Measurements from ENCODE around the gene TRIM41. TPM values are rescaled to one million over a fixed set of nuclear protein-coding genes. Genes with fewer than 3 reads are reported as not detected.
"Not testable (repeated sequence)": the region's sequence is repeated elsewhere in the genome, so short reads cannot be mapped to it uniquely, and the experiment has no call there.

TRIM41 gene
- polyA plus RNA-seq, 4 donors, result 30.6 to 41.6 (median 36.5) TPM

DNA sequence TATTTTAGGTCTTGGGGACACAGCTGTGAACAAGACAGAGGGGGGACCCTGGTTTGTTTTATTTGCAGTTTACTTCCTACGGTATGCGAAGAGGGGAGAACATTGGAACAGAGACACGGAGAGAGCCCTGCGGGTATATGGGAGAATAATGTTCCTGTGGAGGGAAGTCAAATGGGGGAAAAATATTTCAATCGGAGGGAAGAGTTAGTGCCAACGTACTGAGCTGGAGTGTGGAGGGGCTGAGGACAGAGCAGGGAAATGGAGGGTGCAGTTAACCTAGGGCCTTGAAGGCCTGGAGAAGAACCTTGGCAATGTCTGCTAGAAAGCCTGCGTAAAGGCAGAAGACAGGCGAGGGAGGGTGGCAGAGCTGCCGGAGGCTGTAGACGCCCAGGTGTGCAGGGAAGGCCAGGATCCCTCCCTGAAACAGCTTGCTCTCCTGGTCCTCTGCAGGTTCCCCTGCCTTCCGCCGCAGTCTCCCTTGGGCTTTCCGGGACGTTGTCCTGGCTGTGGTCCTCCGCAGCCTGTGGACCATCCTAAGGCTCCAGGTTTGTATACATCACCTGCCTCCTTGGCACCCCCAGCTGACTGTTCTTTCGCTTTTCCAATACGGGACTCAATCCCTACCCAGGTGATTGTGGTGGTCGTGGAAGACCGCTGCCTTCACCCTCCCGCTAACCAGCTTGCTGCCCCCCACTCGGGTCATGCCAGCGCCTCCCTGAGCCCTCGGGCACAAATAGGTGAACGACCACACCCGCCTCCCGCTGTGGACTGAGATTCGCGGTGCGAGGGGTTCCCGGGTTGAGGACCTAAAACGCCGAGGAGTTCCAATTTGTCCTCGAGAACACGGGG, 22.6 kb downstream of the TRIM41 start:
- no peak for DNase-seq (ENCODE audit: low read depth in 4 of 4, low spot score in 2 of 4)

DNA sequence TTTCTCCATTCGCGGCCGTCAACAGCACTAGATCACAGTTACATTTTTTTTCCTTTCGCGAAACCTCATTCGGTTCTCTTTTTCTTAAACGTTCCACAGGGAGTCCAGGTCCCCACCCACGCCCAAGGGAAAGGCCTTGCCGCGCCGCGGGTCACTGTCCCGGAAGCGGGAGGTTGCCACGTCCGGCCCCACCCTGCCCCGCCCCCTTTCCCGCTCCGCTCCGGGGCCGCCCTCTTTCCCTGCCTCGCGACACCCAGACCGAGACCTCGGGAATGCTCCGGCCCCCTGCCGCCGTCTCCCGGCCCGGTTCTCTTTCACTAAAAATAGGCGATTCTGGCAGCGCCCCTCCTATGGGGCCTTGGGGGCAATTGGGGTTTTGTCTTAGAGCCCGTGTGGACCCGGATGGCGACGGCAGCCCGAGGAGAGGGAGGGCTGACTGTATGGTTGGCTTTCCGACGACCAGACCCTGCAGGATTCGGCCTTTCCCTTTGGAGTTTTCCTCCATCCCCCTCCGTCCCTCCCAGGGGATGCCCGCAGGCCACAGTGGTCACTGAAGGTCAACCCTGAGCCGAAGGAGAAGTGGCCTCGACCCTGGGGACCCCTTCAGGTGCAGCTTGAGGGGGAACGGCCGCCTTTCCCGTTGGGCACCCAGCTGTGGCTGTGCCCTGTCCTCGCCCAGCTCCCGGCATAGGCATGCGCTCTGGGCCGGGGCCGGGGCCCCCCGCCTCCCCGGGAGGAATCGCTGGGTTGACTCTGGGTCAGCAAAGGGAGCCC, 23.4 kb downstream of the TRIM41 start:
- DNase-seq (ENCODE audit: low read depth in 4 of 4, low spot score in 2 of 4), result peak; percentile 64 to 76 (median 72)

DNA sequence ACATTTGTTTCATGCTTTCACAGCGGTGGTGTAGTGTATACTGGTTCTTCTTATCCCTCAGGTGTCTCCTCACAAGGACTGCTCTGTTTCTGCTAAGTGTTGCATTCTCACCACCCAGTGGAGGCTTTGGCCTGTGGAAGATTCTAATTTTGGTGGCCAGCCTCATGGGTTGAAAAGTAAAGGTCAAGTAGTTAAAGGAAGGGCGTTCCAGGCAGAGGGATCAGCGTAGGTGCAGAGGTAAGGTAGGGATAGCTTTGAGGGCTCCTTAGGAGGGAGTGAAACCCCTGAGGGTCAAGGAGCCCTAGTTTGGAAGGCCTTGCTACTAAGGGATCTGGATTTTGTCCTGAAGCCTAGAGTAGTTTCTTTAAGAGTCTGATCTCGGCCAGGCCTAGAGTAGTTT, 25.2 kb downstream of the TRIM41 start:
- DNase-seq (ENCODE audit: low read depth in 4 of 4, low spot score in 2 of 4), result no peak

DNA sequence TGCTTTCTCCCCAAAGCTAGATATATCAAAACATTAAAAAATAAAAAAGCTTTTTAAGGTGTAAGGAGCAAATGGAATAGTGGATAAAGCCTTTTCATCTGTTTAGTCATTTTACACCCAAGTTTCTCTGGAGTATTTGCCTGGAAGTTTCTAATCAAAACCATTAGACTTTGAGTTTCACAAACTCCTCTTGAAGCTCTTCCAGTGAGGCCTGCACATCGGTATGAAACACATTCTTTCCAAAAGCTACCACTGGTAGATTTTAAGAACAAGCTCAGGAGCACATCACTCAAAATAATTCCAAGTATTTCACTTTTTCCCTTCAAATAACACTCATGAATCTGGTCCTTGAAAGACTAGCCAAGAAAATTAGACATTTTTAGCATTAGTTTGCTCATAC, 32.2 kb downstream of the TRIM41 start:
- no peak for DNase-seq (ENCODE audit: low read depth in 4 of 4, low spot score in 2 of 4)

DNA sequence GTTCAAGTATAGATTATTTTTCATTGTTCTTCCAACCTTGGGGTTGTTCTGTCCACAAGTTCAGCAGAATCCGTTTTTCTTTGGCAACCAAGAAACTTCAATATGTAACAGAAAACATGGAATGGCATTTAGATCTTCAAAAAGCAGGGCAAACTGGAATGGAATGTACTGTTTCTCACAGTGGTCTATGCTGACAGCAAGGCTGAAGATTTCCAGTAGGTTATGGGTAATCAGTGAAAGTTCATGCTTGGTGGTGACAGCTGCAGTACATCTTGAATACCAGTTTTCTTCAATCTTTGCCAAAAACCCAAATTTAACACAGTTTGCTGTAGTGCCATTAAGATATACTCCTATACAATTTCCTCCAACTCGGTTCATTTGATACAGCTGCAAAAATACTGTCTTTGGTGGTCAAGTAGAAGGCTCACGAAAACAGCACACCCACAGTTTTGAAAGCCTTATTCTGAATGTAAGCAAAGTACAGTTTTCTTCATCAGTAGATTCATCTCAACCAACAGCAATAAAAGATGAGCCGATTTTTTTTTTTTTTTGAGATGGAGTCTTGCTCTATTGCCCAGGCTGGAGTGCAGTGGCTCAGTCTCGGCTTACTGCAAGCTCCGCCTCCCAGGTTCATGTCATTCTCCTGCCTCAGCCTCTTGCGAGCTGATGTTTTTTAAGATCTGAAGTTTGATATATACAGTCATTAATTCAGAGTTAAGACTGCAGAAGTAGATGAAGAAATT, 32.9 kb downstream of the TRIM41 start:
- DNase-seq (ENCODE audit: low read depth in 4 of 4, low spot score in 2 of 4), result no peak

DNA sequence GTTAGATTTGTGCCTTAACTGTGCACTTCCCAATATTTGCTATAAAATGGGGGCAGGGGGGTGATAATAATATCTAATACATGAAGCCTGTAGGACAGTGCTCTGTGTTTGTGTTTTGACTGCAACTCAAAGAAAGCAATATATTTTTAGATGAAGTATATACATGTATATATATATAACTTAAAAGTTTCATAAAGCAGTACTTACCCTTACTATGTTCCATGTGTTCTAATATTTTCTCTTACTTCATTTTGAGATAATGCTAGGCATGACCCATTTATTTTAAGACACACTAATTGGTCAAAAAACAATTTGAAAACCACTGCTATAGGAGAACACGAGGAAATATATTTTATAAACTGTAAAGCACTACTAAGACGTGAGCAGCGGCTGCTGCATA, 35.5 kb downstream of the TRIM41 start:
- DNase-seq (ENCODE audit: low read depth in 4 of 4, low spot score in 2 of 4), result no peak

DNA sequence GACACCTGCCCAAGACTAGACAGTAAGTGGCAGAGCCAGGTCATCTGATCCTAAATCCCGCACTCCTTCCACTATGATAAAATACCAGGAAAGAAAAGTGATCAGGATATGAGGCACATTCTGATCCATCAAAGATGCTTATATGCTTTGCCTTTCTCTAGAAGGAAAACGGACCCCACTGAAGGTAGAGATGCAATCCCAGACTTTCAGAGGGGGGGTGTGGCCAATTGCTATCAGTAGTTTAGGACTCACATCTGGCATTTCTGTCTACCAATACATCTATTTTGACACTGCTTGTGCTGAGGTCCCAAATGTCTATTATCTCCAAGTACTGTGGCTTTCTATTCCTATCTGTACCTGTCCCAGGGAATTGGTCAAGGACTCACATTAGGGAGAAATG, 36.2 kb downstream of the TRIM41 start:
- no peak for DNase-seq (ENCODE audit: low read depth in 4 of 4, low spot score in 2 of 4)

DNA sequence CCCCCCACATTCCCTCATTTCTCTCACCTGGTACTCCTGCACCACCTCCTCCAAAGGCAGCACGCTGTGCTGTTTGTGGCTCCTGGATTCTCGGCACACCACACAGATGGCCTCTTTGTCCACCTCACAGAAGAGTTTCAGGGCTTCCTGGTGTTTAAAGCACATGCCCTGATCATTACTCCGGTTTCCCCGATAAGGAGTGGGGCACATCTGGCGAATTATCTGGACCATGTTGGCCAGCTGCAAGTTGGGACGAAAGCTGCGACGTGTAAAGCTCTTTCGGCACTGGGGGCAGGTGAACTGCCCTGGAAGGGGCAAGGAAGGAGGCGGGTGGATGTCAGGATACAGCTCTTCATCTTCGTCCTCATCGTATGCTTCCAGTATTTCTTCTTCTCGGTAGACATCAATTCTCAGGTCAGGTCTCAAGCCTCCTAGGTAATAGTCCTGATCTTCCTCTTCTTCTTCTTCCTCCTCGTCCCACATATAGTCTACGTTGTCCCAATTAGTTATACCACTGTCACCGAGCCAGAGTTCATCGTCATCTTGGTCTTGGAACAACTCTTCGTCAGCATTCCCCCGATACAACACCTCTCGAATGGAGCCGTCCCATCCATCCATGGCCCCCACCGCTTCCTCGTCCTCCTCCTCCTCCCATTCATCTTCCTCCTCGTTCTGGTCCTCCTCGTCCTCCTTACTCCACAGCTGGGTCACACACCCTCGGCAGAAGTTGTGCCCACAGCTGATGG, 37.1 kb downstream of the TRIM41 start:
- no peak for DNase-seq (ENCODE audit: low read depth in 4 of 4, low spot score in 2 of 4)

DNA sequence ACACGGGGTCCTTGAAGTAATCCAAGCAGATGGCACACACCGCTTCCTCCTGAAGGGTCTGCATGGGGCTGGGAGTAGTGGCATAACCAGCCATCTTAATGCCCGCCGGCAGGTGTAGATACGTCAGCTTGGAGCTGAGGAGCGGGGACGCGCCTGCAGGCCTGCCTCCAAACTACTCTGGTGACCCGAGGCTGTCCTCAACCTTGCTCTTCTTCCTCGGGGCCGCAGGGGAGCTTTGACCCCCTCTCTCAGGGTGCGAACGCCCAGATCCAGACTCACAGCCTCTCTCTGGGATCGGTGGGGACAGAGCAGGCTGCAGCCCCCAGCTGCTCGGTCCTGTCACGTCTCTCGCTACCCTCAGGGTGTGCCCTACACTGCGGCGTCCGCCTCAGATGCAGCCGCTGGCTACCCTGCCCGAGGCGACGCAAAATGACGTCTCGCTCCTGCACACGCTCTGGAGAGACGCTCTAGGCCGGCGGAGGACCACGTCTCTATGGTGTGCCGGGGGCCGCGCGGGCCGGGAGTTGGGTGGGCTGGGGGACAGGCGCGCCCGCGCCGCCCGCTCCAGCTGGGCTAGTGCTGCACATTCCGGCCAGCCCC, 37.7 kb downstream of the TRIM41 start, which contains the start of gene TRIM52:
Gene TRIM52, minus strand, starts transcription at position 424 of the 600 bp plus-strand sequence. Its CDS starts 330 bp downstream, at position 94.
- peak; percentile 79 to 87 (median 80) for DNase-seq (ENCODE audit: low read depth in 4 of 4, low spot score in 2 of 4)

DNA sequence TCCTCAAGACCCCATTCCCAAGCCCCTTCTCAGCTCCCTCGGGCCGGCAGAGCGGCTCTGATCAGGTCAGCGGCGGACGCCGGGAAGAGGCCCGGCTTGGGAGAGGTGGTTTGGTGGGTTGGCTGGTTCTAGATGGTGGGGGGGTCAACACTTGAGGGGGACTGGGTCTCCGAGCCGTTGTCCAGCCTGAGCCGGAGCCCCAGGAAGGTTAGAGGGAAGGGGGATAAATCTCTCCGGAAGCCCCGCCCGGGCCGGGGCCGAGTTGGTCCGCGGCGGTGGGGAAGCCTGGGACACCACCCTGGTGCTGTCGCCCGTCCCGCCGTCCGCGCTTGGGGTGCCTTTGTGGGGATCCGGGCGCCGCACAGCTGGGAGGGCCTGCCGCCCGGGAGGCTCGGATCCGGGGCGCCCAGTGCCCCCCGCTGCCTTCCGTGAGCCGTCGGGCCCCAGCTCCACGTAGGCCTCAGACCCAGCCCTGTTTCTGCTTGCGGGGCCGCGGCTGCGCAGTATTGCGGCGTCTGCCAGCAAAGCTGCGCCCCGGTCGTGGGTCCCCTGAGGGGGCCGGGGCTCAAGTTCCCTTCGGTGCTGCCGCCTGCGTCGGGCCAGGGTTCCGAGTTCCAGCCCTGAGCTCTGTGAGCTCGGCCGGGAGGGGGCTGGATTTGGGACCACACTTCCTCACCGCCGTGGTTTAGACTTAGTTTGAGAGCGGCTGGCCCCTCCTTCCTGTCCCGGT, 38.4 kb downstream of the TRIM41 start:
- peak in 3 of 4 donors; percentile 62 to 70 (median 62) for DNase-seq (ENCODE audit: low read depth in 4 of 4, low spot score in 2 of 4)

DNA sequence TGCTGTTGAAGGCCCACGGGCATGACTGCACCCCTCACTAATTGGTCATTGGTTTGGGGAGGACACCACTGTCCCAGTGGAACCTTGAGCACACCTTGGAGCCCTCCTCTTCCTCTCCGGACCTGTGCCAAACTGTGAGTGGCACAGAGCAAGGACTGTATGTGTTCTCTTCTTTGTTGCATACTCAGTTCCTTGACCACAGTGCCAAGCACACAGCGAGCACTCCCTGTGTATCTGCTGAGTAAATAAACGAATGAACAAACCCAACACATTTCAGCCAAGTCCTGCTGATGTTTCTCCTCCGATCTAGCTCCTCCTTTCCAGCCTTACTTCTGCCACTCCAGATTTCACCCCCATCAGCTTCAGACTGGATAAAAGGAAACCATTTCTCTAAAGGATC, 40.6 kb downstream of the TRIM41 start:
- DNase-seq (ENCODE audit: low read depth in 4 of 4, low spot score in 2 of 4), result no peak

DNA sequence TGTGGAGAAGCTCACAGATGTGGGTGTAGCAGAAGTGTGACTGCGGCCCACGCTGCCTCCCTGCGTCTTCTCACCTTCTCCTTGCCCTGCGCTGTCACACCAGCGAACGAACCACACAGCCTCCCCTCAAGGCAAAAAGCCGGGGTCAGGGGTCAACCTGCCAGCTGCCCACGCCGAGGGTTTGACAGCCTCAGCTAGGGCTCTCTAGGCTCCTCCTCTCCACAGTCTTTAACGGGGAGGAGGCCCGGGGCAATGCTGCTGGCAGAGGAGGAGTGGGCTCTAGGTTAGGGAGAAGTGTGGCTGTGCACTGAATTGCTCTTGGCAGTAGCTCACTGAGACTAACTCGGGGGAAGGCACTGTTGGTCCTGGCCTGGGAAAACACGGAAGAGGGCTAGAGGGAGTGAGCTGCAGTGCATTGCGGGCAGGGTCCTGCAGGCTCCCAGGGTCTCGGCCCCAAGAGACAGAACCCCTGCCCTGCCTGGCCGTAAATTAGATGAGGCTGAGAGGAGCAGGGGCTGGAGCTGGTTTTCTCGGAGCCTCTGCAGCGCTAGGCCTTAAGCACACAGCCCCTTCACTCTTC, 42.1 kb downstream of the TRIM41 start:
- DNase-seq (ENCODE audit: low read depth in 4 of 4, low spot score in 2 of 4), result no peak

DNA sequence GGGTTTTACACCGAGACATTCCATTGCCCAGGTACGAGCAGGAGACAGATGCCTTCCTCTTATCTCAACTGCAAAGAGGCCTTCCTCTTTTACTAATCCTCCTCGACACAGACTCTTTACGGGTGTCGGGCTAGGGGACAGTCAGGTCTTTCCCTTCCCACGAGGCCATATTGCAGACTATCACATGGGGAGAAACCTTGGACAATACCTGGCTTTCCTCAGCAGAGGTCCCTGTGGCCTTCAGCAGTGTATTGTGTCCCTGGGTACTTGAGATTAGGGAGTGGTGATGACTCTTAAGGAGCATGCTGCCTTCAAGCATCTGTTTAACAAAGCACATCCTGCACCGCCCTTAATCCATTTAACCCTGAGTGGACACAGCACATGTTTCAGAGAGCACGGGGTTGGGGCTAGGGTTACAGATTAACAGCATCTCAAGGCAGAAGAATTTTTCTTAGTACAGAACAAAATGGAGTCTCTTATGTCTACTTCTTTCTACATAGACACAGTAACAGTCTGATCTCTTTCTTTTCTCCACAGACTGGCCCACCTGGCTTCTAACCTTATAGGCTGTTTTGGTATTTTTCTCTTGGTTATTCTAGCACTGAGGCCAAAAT, 44.3 kb downstream of the TRIM41 start:
- not testable (repeated sequence) for DNase-seq (ENCODE audit: low read depth in 4 of 4, low spot score in 2 of 4)

DNA sequence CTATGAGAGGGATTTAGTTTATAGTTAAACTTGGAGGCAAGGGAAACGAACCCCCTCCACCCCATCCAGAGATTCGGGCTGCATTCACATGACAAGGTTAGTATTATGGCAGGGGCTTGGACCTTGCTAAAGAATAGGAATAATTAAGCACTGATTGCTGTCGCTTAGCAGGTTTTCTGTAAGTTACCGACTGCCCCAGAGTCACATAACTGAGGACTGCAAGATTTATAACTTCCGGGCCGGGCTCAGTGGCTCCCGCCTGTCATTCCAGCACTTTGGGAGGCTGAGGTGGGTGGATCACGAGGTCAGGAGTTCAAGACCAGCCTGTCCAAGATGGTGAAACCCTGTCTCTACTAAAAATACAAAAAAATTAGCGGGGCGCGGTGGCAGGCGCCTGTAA, 44.8 kb downstream of the TRIM41 start:
- DNase-seq (ENCODE audit: low read depth in 4 of 4, low spot score in 2 of 4), result not testable (repeated sequence)

DNA sequence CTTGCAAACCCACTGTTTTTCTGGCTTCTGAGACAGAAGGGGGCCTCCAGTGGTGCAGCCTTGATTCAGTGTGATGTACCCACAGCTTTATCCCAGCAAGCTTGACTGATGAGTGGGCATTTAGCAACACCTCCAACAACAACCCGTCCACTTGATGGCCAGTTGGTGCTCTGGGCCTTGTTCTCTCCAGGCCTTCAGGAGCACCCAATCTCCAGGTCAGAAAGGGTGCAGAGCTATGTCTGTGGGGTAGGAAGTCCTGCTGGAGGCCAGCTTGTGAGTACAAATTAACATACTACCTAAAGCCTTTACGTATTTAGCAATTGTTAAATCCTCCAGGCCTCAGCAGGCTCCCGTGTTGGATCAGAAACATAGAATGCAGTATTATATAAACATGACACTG, 48.0 kb downstream of the TRIM41 start:
- DNase-seq (ENCODE audit: low read depth in 4 of 4, low spot score in 2 of 4), result no peak

DNA sequence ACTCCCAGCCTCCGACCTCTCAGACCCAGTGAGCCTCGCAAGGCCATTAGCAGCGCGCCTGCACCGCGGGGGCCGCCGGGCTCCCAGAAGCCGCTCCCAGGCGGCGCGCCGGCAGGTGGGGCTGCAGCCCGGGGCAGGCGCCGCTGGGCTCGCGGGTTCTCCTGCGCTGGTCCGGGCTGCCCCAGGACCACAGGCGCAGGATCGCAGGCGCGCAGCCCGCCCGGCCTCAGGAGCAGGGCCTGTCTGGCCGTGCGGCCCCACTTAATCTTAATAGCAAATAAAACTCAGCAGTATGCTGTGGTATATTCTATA, 50.3 kb downstream of the TRIM41 start:
- not testable (repeated sequence) for DNase-seq (ENCODE audit: low read depth in 4 of 4, low spot score in 2 of 4)

DNA sequence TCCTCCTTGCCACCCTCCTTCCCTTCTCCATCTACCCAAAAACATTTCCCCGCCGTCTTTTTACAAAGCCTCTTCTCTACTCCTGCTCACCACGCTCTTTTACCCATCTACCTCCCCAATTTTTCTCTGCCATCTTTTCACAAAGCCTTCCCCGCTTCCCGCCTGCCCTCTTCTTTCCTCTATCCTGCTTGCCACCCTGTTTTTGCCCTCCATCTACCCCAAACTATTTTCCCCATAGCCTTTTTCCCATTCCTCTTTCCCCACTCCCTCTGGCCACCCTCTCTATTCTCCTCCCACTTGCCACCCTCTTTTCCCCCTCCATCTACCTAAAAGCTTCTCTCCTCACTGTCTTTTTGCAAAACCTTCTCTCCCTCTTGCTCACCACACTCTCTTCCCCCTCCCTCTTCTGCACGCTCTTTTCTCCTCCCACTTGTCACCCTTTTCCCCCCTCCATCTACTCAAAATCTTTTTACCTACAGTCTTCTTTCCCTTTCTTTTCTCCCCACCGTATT, 57.2 kb downstream of the TRIM41 start:
- DNase-seq (ENCODE audit: low read depth in 4 of 4, low spot score in 2 of 4), result no peak
